G401 (cell line): ENCODE data around the gene C2CD2. TPM values are rescaled to one million over a fixed set of nuclear protein-coding genes. Genes with fewer than 3 reads are reported as not detected.

ENCODE experiments used
- DNase-seq: peaks from one replicate; pipeline ENCODE4 v3.0.0-alpha.2; 2015; ENCODE audit warnings: low spot score
- in situ Hi-C: cut with HindIII; loops from 2 replicates; pipeline ENCODE4 v1.10.0; 2016; ENCODE audit warnings: low sequenced_read_pairs, mixed read lengths
- total RNA-seq: library from RNA; depleted of rRNA; stranded (reverse); fragments of >200 nt; shearing (Covaris generic); gene quantifications from 2 replicates; pipeline ENCODE4 v1.2.3, GENCODE V29; 2014

C2CD2 gene
- total RNA-seq, 1 experiment from 2014 or later: 16.3 TPM

DNA sequence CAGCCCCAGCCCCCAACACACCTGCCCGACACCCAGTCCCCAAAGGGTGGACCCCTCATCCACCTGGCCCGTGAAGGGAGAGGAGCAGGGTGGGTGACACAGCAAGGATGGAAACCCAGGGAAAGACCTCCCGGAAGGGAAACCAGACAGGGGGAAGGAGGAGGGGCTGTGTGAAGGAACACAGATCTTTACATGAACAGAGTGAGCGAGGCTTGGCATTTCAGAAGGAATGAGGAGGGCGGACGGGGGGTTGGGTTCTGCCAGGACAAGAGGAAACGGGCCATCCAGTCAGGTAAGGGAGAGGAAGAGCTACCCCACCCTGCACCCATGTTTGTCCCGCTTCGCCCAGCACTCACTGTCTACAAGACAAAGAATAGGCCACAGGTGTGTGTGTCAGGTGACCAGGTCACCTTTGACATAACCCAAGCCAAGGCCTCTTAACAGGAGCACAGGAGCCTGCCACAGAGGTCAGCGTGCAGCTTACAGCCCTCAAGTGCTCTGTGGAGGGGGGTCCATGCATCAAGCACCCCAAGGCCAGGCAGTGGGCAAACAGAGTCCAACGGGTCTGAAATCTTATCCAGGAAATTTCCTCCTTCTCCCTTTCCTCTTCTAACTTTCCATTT, 56.7 kb downstream of the C2CD2 start:
- DNase-seq: no peak
- in situ Hi-C loops: no loop called here

DNA sequence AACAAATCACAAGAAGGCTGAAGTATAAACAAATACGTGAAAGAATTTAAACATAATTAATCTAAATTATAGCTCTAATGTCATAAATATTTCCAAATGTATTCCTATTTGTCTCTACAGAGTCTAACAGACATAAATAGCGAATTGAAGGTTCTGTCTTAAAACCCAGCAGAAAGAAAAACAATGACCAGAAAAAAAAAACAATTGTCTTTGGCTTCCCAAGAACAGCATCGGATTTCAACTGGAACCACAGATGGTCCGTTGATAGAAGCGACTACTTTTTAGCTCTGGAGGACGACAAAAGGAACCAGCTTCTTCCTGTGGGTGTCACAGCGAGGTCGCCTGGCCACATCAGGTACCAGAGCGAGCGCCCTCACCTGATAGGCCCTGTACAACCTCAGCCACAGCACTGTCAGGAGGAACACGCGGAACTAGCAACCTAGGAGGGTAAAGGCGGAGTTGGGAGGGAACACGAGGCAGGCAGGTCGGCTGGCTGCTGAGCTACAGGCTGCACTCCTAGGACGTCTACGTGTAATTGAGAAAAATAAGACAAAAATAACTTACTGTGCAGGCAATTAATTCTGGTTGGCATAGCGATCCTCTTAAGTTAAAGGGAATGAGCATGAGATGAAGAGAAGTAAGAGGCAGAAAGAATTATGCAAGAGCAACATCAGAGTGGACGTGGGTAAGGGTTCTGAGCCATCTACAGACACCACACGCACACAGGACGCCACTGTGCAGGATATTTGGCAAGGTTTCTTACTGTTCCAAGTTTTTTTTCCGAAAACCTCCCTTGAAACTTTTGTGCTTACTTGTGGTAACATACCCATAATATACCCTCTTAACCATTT, 58.0 kb downstream of the C2CD2 start:
- DNase-seq: no peak
- in situ Hi-C loops: no loop called here

DNA sequence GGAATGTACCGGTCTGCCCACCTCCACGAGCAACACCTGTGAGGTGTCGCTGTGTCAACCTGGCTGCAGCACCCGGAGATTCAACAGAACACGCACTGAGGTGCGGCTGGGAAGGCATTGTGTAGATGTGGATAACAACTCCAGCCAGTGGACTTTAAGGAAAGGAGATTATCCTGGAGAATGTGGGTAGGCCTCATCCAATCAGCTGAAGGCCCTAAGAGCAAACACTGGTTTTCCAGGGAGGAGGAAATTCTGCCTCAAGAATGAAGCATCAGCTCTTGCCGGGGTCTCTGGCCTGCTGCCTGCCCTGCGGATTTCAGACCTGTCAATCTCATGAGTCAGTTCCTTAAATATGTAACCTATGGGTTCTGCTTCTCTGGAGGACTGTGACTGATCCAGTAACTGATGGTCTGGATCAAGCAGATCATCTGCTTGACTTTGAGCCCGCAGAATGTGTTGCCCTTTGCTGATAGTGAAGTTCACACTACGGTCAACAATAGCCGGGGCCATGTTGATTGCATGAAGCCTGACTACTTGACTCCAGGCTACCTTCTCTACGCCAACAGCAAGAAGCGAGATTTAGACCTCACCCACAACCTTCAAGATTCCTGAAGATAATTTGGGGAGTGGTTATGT, 58.8 kb downstream of the C2CD2 start:
- in situ Hi-C loops: no loop called here
- no peak for DNase-seq

DNA sequence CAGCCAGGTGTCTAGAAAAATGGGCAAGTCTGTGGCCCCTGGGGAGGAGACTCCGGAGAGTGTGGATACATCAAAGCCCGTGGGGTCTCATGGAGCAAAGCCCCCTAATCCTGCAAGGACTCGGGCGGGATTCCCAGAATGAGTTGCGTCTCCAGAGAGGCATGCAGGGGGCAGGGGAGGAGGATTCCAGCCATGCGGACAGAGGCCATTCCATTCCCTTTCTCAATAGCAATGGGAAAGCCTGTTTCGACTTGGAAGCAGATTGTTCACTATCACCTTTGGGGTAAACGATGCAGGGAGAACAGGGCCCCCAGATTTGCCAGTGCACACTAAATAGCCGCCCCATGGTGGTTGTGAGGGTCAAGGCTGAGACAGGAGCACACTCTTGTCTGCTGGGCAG, 59.3 kb downstream of the C2CD2 start:
- DNase-seq: no peak
- in situ Hi-C loops: no loop called here

DNA sequence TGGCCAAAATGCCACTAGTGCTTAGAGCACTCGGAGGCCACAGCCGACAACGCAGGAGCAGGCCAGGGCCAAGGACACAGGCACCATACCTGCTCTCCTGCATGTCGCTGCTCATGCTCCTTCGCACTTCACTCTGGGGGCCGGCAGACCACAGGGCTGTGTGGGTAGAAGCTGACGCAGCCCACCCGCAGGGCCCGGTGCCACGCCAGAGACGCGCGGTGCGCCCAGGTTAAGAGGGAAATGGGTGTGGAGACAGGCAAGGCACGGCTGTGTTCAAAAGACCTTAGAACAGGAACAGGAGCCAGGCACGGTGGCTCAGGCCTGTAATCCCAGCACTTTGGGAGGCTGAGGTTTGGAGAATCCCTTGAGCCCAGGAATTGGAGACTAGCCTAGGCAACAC, 61.1 kb downstream of the C2CD2 start:
- in situ Hi-C loops: no loop called here
- DNase-seq: no peak

DNA sequence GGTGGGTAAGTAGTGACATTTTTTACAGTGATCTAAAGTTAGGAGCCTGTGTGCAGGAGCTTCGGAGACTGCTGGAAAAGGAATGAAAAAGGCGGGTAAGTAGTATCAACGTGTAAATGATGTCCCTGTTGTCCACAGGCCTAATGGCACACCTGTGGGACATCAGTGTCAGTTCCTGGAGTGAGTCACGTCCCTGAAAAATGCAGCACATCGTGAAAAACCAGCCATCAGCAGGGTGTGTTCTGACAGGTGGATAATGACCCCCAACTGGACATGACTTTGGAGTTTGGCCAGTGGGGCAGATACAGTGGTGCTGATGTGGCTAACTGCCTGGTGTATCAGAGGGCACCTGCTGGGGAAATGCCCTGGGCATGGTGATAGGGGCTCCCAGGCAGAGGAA, 62.7 kb downstream of the C2CD2 start:
- DNase-seq: no peak
- in situ Hi-C loops: no loop called here

DNA sequence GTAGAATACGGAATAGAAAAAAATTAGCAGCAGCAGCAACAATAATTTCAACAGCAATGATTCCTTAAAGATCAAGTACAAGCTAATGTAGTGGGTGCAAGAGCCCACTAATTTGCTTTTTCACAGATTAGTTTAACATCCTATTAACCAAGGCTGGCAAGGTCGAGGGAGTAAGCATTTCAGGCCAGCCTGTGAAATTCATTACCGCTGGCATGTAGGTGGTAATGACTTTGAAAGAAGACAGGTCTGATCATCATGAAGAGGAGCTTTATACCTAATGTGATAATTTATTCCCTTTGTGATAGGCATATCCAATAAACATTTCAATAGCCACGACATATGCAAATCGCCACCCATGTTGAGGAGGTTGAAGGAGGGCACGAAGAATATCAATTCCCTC, 63.5 kb downstream of the C2CD2 start:
- in situ Hi-C loops: no loop called here
- no peak for DNase-seq

DNA sequence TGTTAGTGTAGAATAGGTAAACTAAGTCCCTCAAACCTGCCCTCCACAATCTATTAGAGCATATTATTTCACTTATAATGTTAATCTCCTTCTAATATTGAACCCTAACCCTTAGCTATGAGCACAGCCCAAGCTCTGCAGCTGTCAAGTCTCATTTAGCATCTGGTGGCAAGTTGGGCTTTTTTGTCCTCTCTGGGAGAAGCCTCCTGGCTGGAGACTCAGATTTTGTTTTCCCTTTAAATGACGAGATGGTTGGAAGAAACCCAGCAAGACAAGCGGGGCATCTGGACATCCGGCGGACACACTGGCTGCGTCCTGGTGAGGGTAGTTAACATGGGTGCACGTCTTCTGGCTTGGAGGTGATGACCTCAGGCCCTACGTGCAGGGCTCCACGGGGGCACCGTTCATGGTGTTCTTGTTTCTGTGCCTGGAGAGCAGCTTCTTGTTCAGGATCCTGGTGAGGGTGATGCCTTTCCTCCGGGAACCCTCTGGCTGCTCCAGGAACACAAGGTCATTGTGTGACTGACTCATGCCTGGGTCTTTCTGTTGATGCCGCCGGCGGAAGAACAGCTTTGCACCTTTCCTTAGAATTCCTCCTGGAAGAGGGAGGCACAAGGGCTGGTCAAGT, 65.0 kb downstream of the C2CD2 start:
- no peak for DNase-seq
- in situ Hi-C loops: no loop called here

DNA sequence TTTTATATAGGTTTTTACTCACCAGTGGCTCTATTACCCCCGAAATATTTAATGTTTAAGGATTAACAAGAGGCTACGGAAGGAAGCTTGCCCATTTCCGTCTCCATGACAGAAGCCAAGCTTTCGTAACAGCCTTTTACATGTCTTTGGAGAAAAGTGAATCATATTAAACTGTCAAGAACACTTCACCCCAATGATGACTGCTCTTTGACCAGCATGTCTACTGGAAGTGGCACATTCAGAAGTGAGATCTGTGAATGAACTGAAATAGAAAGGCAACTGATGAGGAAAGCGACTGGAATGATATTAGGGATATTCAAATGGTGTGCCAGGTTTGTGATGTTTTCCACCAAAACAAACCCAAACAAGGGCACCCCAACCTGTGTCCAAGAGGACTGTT, 66.2 kb downstream of the C2CD2 start:
- in situ Hi-C loops: no loop called here
- DNase-seq: no peak

DNA sequence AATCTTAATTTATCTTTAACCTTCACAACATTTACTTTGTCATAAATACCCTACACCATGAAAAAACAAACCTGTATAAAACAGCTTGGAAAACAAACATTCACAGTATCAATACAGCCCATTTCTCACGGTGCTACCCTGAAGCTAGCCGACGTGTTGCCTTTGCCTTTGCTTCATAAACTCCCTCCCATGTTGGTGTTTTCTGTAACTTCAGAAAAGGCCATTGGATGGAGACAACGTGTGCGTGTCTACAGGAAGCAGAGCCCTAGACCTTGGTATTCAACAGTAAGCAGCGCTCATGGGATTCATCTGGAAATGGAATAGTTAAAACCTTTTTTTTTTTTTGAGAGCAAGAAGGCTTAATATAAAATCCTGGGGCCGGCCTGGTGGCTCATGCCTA, 67.5 kb downstream of the C2CD2 start:
- DNase-seq: no peak
- in situ Hi-C loops: no loop called here

DNA sequence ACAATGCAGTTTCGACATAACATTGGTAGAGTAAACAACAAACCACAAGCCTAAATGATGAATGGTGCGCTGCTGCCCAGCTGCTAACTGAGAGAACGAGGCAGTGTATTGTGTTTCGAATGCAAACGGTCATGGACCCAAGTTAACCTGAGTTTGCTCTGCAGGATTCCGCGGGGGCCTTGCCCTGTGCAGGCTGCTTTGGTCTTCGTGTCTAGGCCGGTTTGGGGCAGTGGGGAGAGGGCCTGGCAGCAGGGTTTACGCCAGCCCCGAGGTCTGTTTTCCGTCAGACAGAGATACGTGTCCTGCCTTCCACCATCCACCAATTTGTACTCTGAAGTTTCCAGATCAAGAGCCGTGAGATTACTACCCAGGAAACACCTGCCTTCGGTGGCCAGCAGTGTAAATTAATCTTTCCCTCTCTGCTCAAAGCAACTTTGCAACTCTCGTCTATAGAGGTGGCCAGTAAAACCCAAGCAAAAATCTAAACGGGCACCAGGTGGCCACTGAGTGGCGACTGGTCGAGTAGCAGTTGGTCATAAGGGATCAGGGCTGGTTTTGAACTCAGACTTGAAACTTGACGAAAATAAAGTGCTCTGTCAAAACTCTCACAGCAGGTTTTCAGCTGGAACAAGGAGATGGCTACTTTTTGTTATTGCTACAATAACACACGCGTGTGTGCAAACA, 68.3 kb downstream of the C2CD2 start:
- DNase-seq: no peak

DNA sequence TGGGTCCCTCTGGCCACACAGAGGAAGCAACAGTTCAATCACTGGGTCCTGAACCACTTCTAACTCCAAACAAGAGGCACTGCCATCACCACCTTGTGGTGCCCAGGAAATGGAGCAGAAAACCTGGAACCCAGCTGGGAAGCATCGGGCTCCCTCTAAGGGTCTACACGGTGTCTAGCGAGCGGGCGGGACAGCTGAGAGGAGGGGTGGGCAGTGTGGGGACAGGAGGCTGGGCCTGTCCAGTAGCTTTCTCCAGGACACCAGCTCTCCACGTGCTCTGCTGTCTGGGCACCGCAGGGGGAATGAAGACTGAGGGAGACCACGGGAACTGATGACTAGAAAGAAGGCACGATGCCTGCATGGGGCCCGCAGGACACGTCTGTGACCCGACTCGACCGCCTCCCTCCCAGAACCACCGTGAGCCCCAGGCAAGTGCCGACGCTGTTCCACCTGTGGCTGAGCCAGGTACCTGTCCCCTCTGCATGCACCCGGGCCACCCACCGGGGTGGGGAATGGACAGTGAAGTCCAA, 69.3 kb downstream of the C2CD2 start:
- in situ Hi-C loops: no loop called here
- no peak for DNase-seq

More for the DNA sequence above, 68.3 kb downstream of the C2CD2 start:
- in situ Hi-C loops: no loop called here

DNA sequence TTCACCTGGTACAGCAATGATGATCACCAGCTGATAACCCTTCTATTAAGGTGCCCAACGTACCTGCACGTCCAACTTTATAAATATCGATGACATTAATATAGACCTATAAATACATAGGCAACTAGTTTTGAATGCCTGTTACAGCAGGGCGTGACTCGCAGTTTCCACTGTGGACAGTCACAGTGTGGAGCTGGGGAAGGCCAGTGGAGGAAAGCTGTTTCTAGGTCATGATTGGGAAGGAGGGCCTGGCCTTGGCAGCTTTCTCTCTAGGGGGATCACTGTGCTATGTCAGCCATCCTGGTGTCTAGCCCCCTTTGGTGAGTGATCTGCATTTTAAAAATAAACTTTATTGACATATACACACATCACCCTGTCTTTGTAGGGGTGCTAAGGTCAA, 70.2 kb downstream of the C2CD2 start:
- DNase-seq: no peak
- in situ Hi-C loops: no loop called here

DNA sequence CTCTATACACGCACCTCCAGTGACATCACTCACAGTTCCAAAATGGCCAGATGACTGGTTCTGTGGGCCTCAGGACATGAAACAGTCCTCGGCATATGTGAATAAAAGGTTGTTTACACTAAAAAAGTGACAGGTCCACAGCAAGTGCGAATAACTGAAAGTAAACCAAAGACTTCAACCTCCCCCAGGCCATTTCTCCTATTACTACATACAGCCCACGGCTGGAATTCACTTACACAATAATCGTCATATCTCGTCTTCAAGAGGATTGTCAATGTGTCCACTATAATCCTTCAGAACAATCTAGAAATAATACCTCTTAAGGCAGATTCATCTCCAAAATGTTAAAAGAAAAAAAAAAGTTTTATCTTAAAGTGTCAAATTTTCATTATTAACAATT, 72.8 kb downstream of the C2CD2 start:
- in situ Hi-C loops: no loop called here
- DNase-seq: no peak

DNA sequence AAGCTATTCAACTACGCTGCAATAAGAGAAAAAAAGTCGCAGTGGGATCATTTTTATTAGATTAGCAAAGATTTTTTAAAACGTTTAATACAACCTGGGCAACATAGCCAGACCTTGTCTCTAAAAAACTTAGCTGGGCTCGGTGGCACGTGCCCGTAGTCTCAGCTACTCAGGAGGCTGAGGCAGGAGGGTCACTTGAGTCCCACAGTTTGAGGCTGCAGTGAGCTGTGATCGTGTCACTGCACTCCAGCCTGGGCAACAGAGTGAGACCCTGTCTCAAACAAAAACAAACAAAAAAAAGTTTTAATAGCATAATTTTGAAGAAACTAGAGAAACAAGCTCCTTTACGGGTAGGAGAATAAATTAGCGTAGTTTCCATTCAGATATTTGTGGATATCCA, 73.7 kb downstream of the C2CD2 start:
- in situ Hi-C loops: no loop called here

DNA sequence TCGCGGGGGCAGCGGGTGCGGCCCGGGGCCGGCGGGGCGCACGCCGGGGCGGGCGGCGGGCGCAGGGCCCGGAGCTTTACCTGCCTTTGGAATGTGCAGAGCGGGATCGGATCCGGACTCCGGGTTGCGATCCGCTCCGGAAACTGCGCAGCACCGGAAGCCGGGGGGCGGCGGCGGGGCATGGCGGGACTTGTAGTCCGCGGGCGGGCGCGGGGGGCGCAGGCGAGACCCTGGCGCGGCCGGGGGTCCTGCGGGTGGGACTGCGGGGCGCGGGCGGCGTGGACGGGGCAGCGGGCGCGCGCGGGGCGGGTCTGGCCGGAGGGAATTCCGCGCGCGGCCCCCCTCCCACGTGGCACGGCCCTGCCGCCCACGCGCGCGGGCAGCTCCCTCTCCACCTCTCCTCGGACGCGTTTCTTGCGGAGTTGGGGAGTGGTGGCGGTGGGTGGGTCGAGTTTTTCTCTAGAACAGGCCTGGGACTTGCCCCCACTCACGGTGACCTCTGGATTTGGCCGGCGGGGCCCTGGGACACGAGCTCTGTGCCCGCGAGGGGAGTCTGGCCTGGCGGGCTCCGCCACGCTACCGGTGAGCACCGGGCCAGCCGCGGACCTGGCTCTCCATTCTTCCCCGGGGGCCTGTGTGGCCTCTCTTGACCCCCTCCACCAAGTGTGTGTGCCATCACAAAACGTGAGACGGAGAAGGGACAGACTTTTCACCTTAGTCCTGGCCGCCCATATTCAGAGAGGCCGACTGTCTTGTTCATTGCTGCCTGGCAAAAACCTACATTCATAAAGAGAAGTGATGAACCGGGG, 74.4 kb downstream of the C2CD2 start, which contains the start of gene PRDM15:
PRDM15 (minus strand) TSS at position 155 of the 809 bp plus-strand sequence. CDS start 18,981 bp downstream, outside the sequence.
- DNase-seq: peak; percentile 65
- in situ Hi-C loops: no loop called here

More for the DNA sequence above, 73.7 kb downstream of the C2CD2 start:
- no peak for DNase-seq

DNA sequence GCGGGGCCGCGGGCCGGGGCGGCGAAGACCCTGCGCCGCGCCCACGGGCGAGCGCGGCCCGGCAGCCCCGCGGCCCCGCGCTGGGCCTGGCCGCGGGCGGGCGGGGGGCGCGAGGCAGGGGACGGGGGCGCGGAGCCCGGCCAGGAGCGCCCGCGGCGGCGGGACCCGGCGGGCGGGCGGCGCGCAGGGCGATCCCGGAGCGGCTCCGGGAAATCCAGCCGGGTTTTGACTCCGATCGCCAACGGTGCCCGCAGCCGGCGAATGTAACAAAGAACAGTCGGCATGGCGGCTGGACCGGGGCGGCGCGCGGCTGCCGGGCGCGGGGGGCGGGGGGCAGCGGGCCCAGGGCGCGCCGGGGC, 75.0 kb downstream of the C2CD2 start:
- DNase-seq: peak; percentile 70

More for the DNA sequence above, 75.0 kb downstream of the C2CD2 start:
- in situ Hi-C loops: no loop called here
